Adrenal gland (tissue), 12 donors: ENCODE data around the gene GBF1. TPM values are rescaled to one million over a fixed set of nuclear protein-coding genes. Genes with fewer than 3 reads are reported as not detected.

Experiments
- DNase-seq, 7 donors: peaks; one replicate each; pipeline ENCODE4 v3.0.0-alpha.2; 2019 to 2020
- H3K27ac ChIP-seq, 5 donors: fragments of 200-600 bp; sonication (generic) in 4 of 5; 1 replicate in 3 of 5; 2 replicates in 2 of 5; pipeline versions ENCODE4 v1.5.1 to v1.8.0; 2016 to 2020; ENCODE audit warnings: mild to moderate bottlenecking in 1 of 5
- H3K27me3 ChIP-seq: fragments of 200-600 bp; 2 replicates; pipeline ENCODE4 v1.8.0; 2021
- H3K36me3 ChIP-seq, 2 donors: fragments of 200-600 bp; replicated peaks in 1 of 2; 1 replicate in 1 of 2; 2 replicates in 1 of 2; pipeline versions ENCODE4 v1.5.1 to v1.8.0; 2018 to 2022
- H3K4me1 ChIP-seq, 2 donors: fragments of 200-600 bp; replicated peaks in 1 of 2; 1 replicate in 1 of 2; 2 replicates in 1 of 2; pipeline versions ENCODE4 v1.5.1 to v1.8.0; 2018 to 2021
- H3K4me3 ChIP-seq, 4 donors: fragments of 200-600 bp; sonication (generic) in 3 of 4; one replicate each; pipeline ENCODE4 v1.5.1; 2016 to 2018
- H3K9me3 ChIP-seq, 3 donors: fragments of 200-600 bp; sonication (generic) in 1 of 3; replicated peaks in 1 of 3; 1 replicate in 2 of 3; 2 replicates in 1 of 3; pipeline versions ENCODE4 v1.5.1 to v1.8.0; 2016 to 2021
- POLR2A ChIP-seq, 2 donors: fragments of 450-650 bp; IDR thresholded peaks; one replicate each; pipeline ENCODE4 v1.6.1; 2017; ENCODE audit warnings: antibody characterized with exemption in 2 of 2, mild to moderate bottlenecking in 2 of 2, moderate library complexity in 1 of 2
- WGBS, 4 donors: extraction: QIAGEN DNeasy Blood & Tissue Kit in 2 of 4; methylation state at CpG; one replicate each; pipeline versions ENCODE4 v1.1.5 to v1.1.7; 2013 to 2017; 5-methylcytosine and 5-hydroxymethylcytosine counted together
- intact Hi-C, 2 donors: fragments of 100-400 bp; cut with DNase I; formaldehyde crosslinking; loops; one replicate each; pipeline versions ENCODE4 v1.14.1 to v1.15.0; 2022 to 2023
- polyA plus RNA-seq, 3 donors: library from polyadenylated mRNA; stranded (reverse); fragments of 200-250 nt in 2 of 3; fragments of 350-450 nt in 1 of 3; fragmentation: Illumina TruSeq in 1 of 3; extraction: RNeasy Lipid Tissue Mini Kit (QIAGEN cat#74804) in 1 of 3; gene quantifications; one replicate each; pipeline ENCODE4 v1.2.3, GENCODE V29; 2013 to 2014
- total RNA-seq, 9 donors: library from RNA; depleted of rRNA in 4 of 9; stranded (reverse); fragments of >200 nt in 4 of 9; fragments of 120-200 nt in 1 of 9; fragmentation: NEBNext Ultra II Directional in 1 of 9; extraction: Animal tissue kit (Norgen Biotek cat#: 25700) in 1 of 9; gene quantifications; one replicate each; pipeline versions ENCODE4 v1.1.0 to v1.2.4, GENCODE V29; 2013 to 2023
- TF ChIP-seq, protein P1 (sequence below), 6 experiments: fragments of 450-650 bp in 4 of 6; fragments of 200-600 bp in 2 of 6; sonication (generic) in 1 of 6; IDR thresholded peaks; 1 replicate in 5 of 6; 2 replicates in 1 of 6; pipeline versions ENCODE4 v1.5.1 to v1.8.0; 2016 to 2021; ENCODE audit warnings: antibody characterized with exemption in 6 of 6, mild to moderate bottlenecking in 2 of 6, moderate library complexity in 1 of 6
- donor health status: healthy with polysubstance abuse.
- donor health status: Bipolar disorder and iron deficiency.
- donor health status: DM: yes; HTN: yes; CAD: no.
- donor health status: DM: no; HTN: no; CAD: no.
- donor health status: DM: no; HTN: no; CAD: no.
- donor health status: DM: yes; HTN: yes; CAD: no.

The GBF1 gene
- total and polyA plus RNA-seq, 12 donors = 16.4 to 46.1 (median 37.7) TPM

DNA sequence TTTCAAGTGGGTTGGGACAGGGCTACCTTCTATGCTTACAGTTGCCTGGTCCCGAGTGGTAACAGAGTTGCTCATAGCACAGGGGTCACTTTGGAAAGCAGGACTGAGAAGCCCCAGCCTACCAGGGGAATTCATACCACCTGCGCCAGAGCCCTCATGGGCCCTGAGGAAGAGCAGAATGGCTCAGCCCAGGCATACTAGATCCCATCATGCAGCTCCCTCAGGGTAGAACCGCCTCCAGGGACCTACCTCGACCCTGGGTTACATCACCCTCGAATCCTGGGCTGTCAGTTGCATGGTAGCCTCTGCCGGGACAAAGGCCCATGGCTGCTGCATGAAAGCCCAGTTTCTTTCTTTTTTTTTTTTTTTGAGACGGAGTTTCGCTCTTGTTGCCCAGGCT, 184.1 kb downstream of the GBF1 start:
- H3K4me1 ChIP-seq = peaks cover 8 to 19% of the 10 kb centered on the region in 2 donors
- no peak overlapping the region for H3K4me3 ChIP-seq
- TF ChIP-seq, protein P1, sequence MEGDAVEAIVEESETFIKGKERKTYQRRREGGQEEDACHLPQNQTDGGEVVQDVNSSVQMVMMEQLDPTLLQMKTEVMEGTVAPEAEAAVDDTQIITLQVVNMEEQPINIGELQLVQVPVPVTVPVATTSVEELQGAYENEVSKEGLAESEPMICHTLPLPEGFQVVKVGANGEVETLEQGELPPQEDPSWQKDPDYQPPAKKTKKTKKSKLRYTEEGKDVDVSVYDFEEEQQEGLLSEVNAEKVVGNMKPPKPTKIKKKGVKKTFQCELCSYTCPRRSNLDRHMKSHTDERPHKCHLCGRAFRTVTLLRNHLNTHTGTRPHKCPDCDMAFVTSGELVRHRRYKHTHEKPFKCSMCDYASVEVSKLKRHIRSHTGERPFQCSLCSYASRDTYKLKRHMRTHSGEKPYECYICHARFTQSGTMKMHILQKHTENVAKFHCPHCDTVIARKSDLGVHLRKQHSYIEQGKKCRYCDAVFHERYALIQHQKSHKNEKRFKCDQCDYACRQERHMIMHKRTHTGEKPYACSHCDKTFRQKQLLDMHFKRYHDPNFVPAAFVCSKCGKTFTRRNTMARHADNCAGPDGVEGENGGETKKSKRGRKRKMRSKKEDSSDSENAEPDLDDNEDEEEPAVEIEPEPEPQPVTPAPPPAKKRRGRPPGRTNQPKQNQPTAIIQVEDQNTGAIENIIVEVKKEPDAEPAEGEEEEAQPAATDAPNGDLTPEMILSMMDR (IDR thresholded peaks at IDR 0.05) = no peak
- TF ChIP-seq POLR2A (IDR thresholded peaks at IDR 0.05) = no peak
- no peak overlapping the region for H3K27ac ChIP-seq
- no peaks in the 10 kb centered on the region for H3K27me3 ChIP-seq
- peaks cover 0 to 4% of the 10 kb centered on the region in 2 donors for H3K36me3 ChIP-seq
- H3K9me3 ChIP-seq = no peaks in the 10 kb centered on the region
- no peak for DNase-seq
- WGBS, 4 donors = 61 to 83% (median 73%) methylated on average over 5 to 8 of the region's 8 CpGs
- intact Hi-C loops = no loop called here

GRCh38 chr10:102431452-102432124, 186.3 kb downstream of the GBF1 start:
- H3K9me3 ChIP-seq = no peaks in the 10 kb centered on the region
- TF ChIP-seq, protein P1 (IDR thresholded peaks at IDR 0.05) = no peak
- TF ChIP-seq POLR2A (IDR thresholded peaks at IDR 0.05) = no peak
- H3K36me3 ChIP-seq = no peaks in the 10 kb centered on the region
- DNase-seq = no peak
- peaks cover 8 to 19% of the 10 kb centered on the region in 2 donors for H3K4me1 ChIP-seq
- intact Hi-C loops = no loop called here
- H3K27ac ChIP-seq = peak overlapping the region in 3 of 5 donors; percentile 65 to 81 (median 77)
- WGBS, 4 donors = 8 to 15% (median 9%) methylated on average over 4 of the region's 4 CpGs
- no peaks in the 10 kb centered on the region for H3K27me3 ChIP-seq
- H3K4me3 ChIP-seq = peak overlapping the region in 3 of 4 donors; percentile 57 to 74 (median 66)

Other genes starting within 250 kb of the GBF1 start
- 10 to 100 TPM; 12.6 to 29.7 (median 18.2) TPM for gene ARMH3, start 189.4 kb upstream of the GBF1 start, total RNA-seq
- gene ARMH3, start 189.4 kb upstream of the GBF1 start, polyA plus RNA-seq = 10 to 100 TPM; 13.9 to 23.1 (median 16.7) TPM
- 10 to 100 TPM; 17.2 to 46.0 (median 25.1) TPM for gene HPS6, start 180.2 kb upstream of the GBF1 start, total RNA-seq
- gene HPS6, start 180.2 kb upstream of the GBF1 start, polyA plus RNA-seq = 10 to 100 TPM in 1 of 3 donors, 1 to 10 TPM in 2; 4.5 to 13.0 (median 9.5) TPM
- gene LDB1, start 125.2 kb upstream of the GBF1 start, total RNA-seq = 10 to 100 TPM; 24.1 to 68.0 (median 52.8) TPM
- 10 to 100 TPM; 24.7 to 76.9 (median 24.8) TPM for gene LDB1, start 125.2 kb upstream of the GBF1 start, polyA plus RNA-seq
- gene PPRC1, start 112.5 kb upstream of the GBF1 start, total RNA-seq = 10 to 100 TPM; 11.1 to 39.9 (median 19.0) TPM
- 10 to 100 TPM; 24.7 to 35.8 (median 35.2) TPM for gene PPRC1, start 112.5 kb upstream of the GBF1 start, polyA plus RNA-seq
- 10 to 100 TPM; 26.2 to 59.4 (median 33.3) TPM for gene NOLC1, start 93.1 kb upstream of the GBF1 start, total RNA-seq
- 100 to 1,000 TPM in 1 of 3 donors, 10 to 100 TPM in 2; 18.6 to 111 (median 21.6) TPM for gene NOLC1, start 93.1 kb upstream of the GBF1 start, polyA plus RNA-seq
- gene ELOVL3, start 19.2 kb upstream of the GBF1 start, total RNA-seq = 10 to 100 TPM in 1 of 9 donors, 1 to 10 TPM in 2, under 1 TPM in 5, not detected in 1; 0.35 to 26.3 (median 0.72) TPM
- 1 to 10 TPM in 2 of 3 donors, not detected in 1; 1.1 to 2.4 TPM for gene ELOVL3, start 19.2 kb upstream of the GBF1 start, polyA plus RNA-seq
- gene PITX3, start 4.0 kb upstream of the GBF1 start, total RNA-seq = 1 to 10 TPM in 1 of 9 donors, under 1 TPM in 1, not detected in 7; 0.69 to 5.2 TPM
- gene PITX3, start 4.0 kb upstream of the GBF1 start, polyA plus RNA-seq = not detected
- 10 to 100 TPM; 14.3 to 73.2 (median 27.4) TPM for gene NFKB2, start 150.2 kb downstream of the GBF1 start, total RNA-seq
- gene NFKB2, start 150.2 kb downstream of the GBF1 start, polyA plus RNA-seq = 10 to 100 TPM; 17.3 to 92.6 (median 85.8) TPM
- 10 to 100 TPM in 2 of 9 donors, 1 to 10 TPM in 5, under 1 TPM in 1, not detected in 1; 0.54 to 17.1 (median 7.7) TPM for gene PSD, start 173.3 kb downstream of the GBF1 start, total RNA-seq
- 10 to 100 TPM in 2 of 3 donors, 1 to 10 TPM in 1; 3.4 to 43.7 (median 10.4) TPM for gene PSD, start 173.3 kb downstream of the GBF1 start, polyA plus RNA-seq
- gene FBXL15, start 175.3 kb downstream of the GBF1 start, total RNA-seq = 10 to 100 TPM; 21.6 to 61.9 (median 32.3) TPM
- gene FBXL15, start 175.3 kb downstream of the GBF1 start, polyA plus RNA-seq = 10 to 100 TPM in 2 of 3 donors, 1 to 10 TPM in 1; 2.1 to 26.1 (median 25.5) TPM
- 100 to 1,000 TPM in 1 of 9 donors, 10 to 100 TPM in 8; 70.2 to 115 (median 85.7) TPM for gene CUEDC2, start 187.0 kb downstream of the GBF1 start, total RNA-seq
- 10 to 100 TPM; 71.4 to 75.3 (median 73.1) TPM for gene CUEDC2, start 187.0 kb downstream of the GBF1 start, polyA plus RNA-seq
- under 1 TPM in 3 of 9 donors, not detected in 6; 0.14 to 0.28 (median 0.18) TPM for gene C10orf95, start 206.0 kb downstream of the GBF1 start, total RNA-seq
- under 1 TPM in 2 of 3 donors, not detected in 1; 0.24 TPM for gene C10orf95, start 206.0 kb downstream of the GBF1 start, polyA plus RNA-seq